Measurements from ENCODE around the gene CEP85L. TPM values are rescaled to one million over a fixed set of nuclear protein-coding genes. Genes with fewer than 3 reads are reported as not detected.

The CEP85L gene
- total RNA-seq, 3 donors from 2014 or later (not counting 1 experiment from before 2014, with no cell fraction given) = 75.0 to 85.2 (median 82.0) TPM

DNA sequence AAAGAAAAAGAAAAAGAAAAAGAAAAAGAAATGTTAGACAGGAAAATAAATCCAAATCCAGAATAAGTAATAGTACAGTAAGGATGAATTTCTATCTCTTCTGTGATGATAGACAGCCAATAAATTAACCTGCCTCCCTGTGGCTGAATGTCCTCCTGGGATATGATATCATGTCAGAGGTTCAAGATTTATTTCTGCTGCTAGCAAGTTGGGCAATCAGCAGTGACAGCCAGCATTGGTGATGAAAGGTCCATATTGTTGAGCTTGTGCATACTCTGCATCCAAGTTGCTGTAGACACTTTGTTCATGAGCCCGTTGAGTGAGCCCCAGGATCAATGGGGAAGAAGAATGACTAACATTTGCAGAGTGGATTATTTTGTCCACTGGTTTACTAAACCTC lies 44.9 kb upstream of the CEP85L start:
- peaks cover 3% of the 10 kb centered on the region for H3K36me3 Mint-ChIP-seq

GRCh38 chr6:118693562-118693961 lies 42.2 kb upstream of the CEP85L start:
- TF ChIP-seq, protein P1, sequence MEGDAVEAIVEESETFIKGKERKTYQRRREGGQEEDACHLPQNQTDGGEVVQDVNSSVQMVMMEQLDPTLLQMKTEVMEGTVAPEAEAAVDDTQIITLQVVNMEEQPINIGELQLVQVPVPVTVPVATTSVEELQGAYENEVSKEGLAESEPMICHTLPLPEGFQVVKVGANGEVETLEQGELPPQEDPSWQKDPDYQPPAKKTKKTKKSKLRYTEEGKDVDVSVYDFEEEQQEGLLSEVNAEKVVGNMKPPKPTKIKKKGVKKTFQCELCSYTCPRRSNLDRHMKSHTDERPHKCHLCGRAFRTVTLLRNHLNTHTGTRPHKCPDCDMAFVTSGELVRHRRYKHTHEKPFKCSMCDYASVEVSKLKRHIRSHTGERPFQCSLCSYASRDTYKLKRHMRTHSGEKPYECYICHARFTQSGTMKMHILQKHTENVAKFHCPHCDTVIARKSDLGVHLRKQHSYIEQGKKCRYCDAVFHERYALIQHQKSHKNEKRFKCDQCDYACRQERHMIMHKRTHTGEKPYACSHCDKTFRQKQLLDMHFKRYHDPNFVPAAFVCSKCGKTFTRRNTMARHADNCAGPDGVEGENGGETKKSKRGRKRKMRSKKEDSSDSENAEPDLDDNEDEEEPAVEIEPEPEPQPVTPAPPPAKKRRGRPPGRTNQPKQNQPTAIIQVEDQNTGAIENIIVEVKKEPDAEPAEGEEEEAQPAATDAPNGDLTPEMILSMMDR (IDR thresholded peaks at IDR 0.05) = no peak
- H3K4me1 ChIP-seq (ENCODE audit: control insufficient read depth, insufficient read depth, low read length) = no peaks in the 10 kb centered on the region
- no peak overlapping the region for H3K27ac ChIP-seq (ENCODE audit: low read length)
- Mint-ChIP-seq H3K36me3 (no peaks in the 10 kb centered on the region), H3K27ac (peak overlapping the region; percentile 10 to 41), H3K4me1 (peaks cover 73 to 77% of the 10 kb centered on the region in 2 donors), H3K9me3 (no peaks in the 10 kb centered on the region), H3K4me3 (no peak overlapping the region), H3K27me3 (ENCODE audit: low read depth in 2 of 2) (no peaks in the 10 kb centered on the region)
- no peaks in the 10 kb centered on the region for H3K9me3 ChIP-seq (ENCODE audit: control insufficient read depth, insufficient read depth, low read length)
- intact Hi-C loops (cut with micrococcal nuclease) = no loop called here
- ATAC-seq = no peak
- no peak for DNase-seq
- 86% methylated on average over 1 of the region's 1 CpG for WGBS (ENCODE audit: insufficient coverage)
- no peaks in the 10 kb centered on the region for H3K27me3 ChIP-seq (ENCODE audit: control insufficient read depth, insufficient read depth, low read length)
- H3K4me3 ChIP-seq (ENCODE audit: low read length) = no peak overlapping the region
- H3K36me3 ChIP-seq (ENCODE audit: control insufficient read depth, insufficient read depth, low read length) = no peaks in the 10 kb centered on the region

More for the DNA sequence above, 44.9 kb upstream of the CEP85L start:
- Mint-ChIP-seq H3K27ac (peak overlapping the region in 1 of 2 donors; percentile 45), H3K9me3 (no peaks in the 10 kb centered on the region), H3K4me3 (no peak overlapping the region), H3K4me1 (peaks cover 69 to 75% of the 10 kb centered on the region in 2 donors), H3K27me3 (ENCODE audit: low read depth in 2 of 2) (no peaks in the 10 kb centered on the region)
- TF ChIP-seq, protein P1 (IDR thresholded peaks at IDR 0.05) = no peak
- H3K27ac ChIP-seq (ENCODE audit: low read length) = no peak overlapping the region
- no peaks in the 10 kb centered on the region for H3K27me3 ChIP-seq (ENCODE audit: control insufficient read depth, insufficient read depth, low read length)
- H3K4me3 ChIP-seq (ENCODE audit: low read length) = no peak overlapping the region
- DNase-seq (no peak), ATAC-seq (no peak)
- H3K4me1 ChIP-seq (ENCODE audit: control insufficient read depth, insufficient read depth, low read length) = no peaks in the 10 kb centered on the region
- 92% methylated on average over 1 of the region's 1 CpG for WGBS (ENCODE audit: insufficient coverage)
- H3K9me3 ChIP-seq (ENCODE audit: control insufficient read depth, insufficient read depth, low read length) = no peaks in the 10 kb centered on the region
- intact Hi-C loops (cut with micrococcal nuclease) = no loop called here
- no peaks in the 10 kb centered on the region for H3K36me3 ChIP-seq (ENCODE audit: control insufficient read depth, insufficient read depth, low read length)

DNA sequence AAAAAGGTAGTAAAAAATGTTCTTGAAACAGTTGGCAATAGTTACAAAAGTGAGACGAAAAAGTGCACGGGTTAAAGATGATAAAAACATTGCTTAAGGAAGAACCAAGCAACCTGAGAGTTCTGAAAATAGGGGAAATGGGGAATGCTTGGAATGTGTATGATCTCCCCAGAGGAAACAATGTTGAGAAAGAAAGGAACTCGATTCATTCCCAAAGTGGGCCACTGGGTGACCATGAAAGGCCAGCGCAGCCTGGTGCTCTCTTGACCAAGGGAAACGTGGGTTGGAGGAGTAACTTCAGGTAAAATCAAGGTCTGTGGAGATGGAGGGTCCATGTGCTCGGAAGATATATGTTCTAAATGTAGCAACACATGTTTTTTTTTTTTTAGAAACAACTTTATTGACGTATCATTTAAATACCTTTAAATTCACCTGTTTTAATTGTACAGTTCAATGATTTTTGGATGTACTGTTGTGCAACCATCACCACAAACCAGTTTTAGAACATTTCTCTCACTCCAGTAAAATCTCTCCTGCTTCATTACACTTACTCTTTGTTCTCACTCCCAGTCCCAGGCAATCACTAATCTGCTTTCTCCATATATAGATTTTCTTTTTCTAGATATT lies 34.5 kb upstream of the CEP85L start:
- WGBS (ENCODE audit: insufficient coverage) = 99% methylated on average over 5 of the region's 7 CpGs
- DNase-seq (no peak), ATAC-seq (no peak)
- Mint-ChIP-seq H3K9me3 (no peaks in the 10 kb centered on the region), H3K27ac (peak overlapping the region in 1 of 2 donors; percentile 37), H3K36me3 (no peaks in the 10 kb centered on the region), H3K4me1 (peaks cover 55 to 58% of the 10 kb centered on the region in 2 donors), H3K4me3 (no peak overlapping the region), H3K27me3 (ENCODE audit: low read depth in 2 of 2) (no peaks in the 10 kb centered on the region)
- intact Hi-C loops (cut with micrococcal nuclease) = no loop called here
- Histone ChIP-seq H3K9me3 (ENCODE audit: control insufficient read depth, insufficient read depth, low read length) (no peaks in the 10 kb centered on the region), H3K36me3 (ENCODE audit: control insufficient read depth, insufficient read depth, low read length) (no peaks in the 10 kb centered on the region), H3K4me1 (ENCODE audit: control insufficient read depth, insufficient read depth, low read length) (no peaks in the 10 kb centered on the region), H3K4me3 (ENCODE audit: low read length) (no peak overlapping the region), H3K27ac (ENCODE audit: low read length) (no peak overlapping the region), H3K27me3 (ENCODE audit: control insufficient read depth, insufficient read depth, low read length) (no peaks in the 10 kb centered on the region)
- TF ChIP-seq, protein P1 (IDR thresholded peaks at IDR 0.05) = no peak
